Skeletal muscle tissue (tissue), 4 donors: Measurements from ENCODE around the gene TUBA1C. TPM values are rescaled to one million over a fixed set of nuclear protein-coding genes. Genes with fewer than 3 reads are reported as not detected.
"Not testable (repeated sequence)": the region's sequence is repeated elsewhere in the genome, so short reads cannot be mapped to it uniquely, and the experiment has no call there.

ENCODE experiments used
- H3K27ac ChIP-seq: one replicate; pipeline ENCODE4 v1.7.0; 2013; ENCODE audit warnings: mild to moderate bottlenecking, low read depth, low read length, inconsistent platforms
- H3K27me3 ChIP-seq, 3 donors: one replicate each; pipeline ENCODE4 v1.7.0; 2013; ENCODE audit warnings: low read length in 3 of 3; ENCODE audit not compliant: control insufficient read depth in 3 of 3, insufficient read depth in 3 of 3
- H3K36me3 ChIP-seq, 3 donors: one replicate each; pipeline ENCODE4 v1.7.0; 2013; ENCODE audit warnings: low read length in 3 of 3; ENCODE audit not compliant: control insufficient read depth in 3 of 3, insufficient read depth in 3 of 3
- H3K4me1 ChIP-seq, 3 donors: one replicate each; pipeline ENCODE4 v1.7.0; 2013; ENCODE audit warnings: low read length in 3 of 3, mild to moderate bottlenecking in 3 of 3; ENCODE audit not compliant: control insufficient read depth in 3 of 3, insufficient read depth in 3 of 3
- H3K4me3 ChIP-seq, 3 donors: one replicate each; pipeline ENCODE4 v1.7.0; 2013; ENCODE audit warnings: low read length in 3 of 3
- H3K9ac ChIP-seq, 3 donors: one replicate each; pipeline ENCODE4 v1.7.0; 2013; ENCODE audit warnings: low read length in 3 of 3, mild to moderate bottlenecking in 3 of 3, moderate library complexity in 2 of 3, low read depth in 1 of 3
- H3K9me3 ChIP-seq, 3 donors: one replicate each; pipeline ENCODE4 v1.7.0; 2013; ENCODE audit warnings: low read length in 3 of 3; ENCODE audit not compliant: control insufficient read depth in 3 of 3
- total RNA-seq: library from RNA; depleted of rRNA; stranded (reverse); fragments of >200 nt; gene quantifications from one replicate; pipeline ENCODE4 v1.2.3, GENCODE V29; 2014
- donor health status: Osteomylitis.

TUBA1C gene
- total RNA-seq, 1 donor from 2014 or later = 34.4 TPM

GRCh38 chr12:49255456-49255855 is 9.4 kb upstream of the TUBA1C start:
- H3K27me3 ChIP-seq, H3K4me3 ChIP-seq, H3K36me3 ChIP-seq, H3K9me3 ChIP-seq, H3K4me1 ChIP-seq, H3K27ac ChIP-seq, H3K9ac ChIP-seq: not testable (repeated sequence)

- Histone ChIP-seq H3K27me3 (no peaks in the 10 kb centered on the region), H3K4me3 (no peak overlapping the region), H3K27ac (no peak overlapping the region), H3K4me1 (no peaks in the 10 kb centered on the region), H3K9ac (no peak overlapping the region), H3K36me3 (no peaks in the 10 kb centered on the region), H3K9me3 (no peaks in the 10 kb centered on the region)
These were observed 8.8 kb upstream of the TUBA1C start for GRCh38 chr12:49255857-49256637.

- H3K4me1 ChIP-seq, H3K36me3 ChIP-seq, H3K9ac ChIP-seq, H3K27ac ChIP-seq, H3K4me3 ChIP-seq, H3K9me3 ChIP-seq, H3K27me3 ChIP-seq: not testable (repeated sequence)
These were observed 7.2 kb upstream of the TUBA1C start for GRCh38 chr12:49257508-49258184.

- no peak overlapping the region for H3K4me3 ChIP-seq
- H3K9ac ChIP-seq = no peak overlapping the region
- no peak overlapping the region for H3K27ac ChIP-seq
- H3K36me3 ChIP-seq = no peaks in the 10 kb centered on the region
- H3K27me3 ChIP-seq = peaks cover 0 to 4% (median 0%) of the 10 kb centered on the region in 3 donors
- no peaks in the 10 kb centered on the region for H3K4me1 ChIP-seq
- no peaks in the 10 kb centered on the region for H3K9me3 ChIP-seq
These were observed 5.4 kb upstream of the TUBA1C start for GRCh38 chr12:49259452-49259851.

- peaks cover 0 to 4% (median 0%) of the 10 kb centered on the region in 3 donors for H3K27me3 ChIP-seq
- H3K4me3 ChIP-seq = no peak overlapping the region
- no peaks in the 10 kb centered on the region for H3K36me3 ChIP-seq
- H3K27ac ChIP-seq = no peak overlapping the region
- no peak overlapping the region for H3K9ac ChIP-seq
- no peaks in the 10 kb centered on the region for H3K9me3 ChIP-seq
- H3K4me1 ChIP-seq = no peaks in the 10 kb centered on the region
These were observed 4.7 kb upstream of the TUBA1C start for GRCh38 chr12:49260166-49260565.

- no peaks in the 10 kb centered on the region for H3K9me3 ChIP-seq
- no peak overlapping the region for H3K27ac ChIP-seq
- H3K9ac ChIP-seq = no peak overlapping the region
- no peaks in the 10 kb centered on the region for H3K36me3 ChIP-seq
- peaks cover 0 to 4% (median 0%) of the 10 kb centered on the region in 3 donors for H3K27me3 ChIP-seq
- H3K4me1 ChIP-seq = peaks cover 0 to 4% (median 0%) of the 10 kb centered on the region in 3 donors
- no peak overlapping the region for H3K4me3 ChIP-seq
These were observed 4.1 kb upstream of the TUBA1C start for GRCh38 chr12:49260571-49261363.

- Histone ChIP-seq H3K4me1 (peaks cover 0 to 6% (median 0%) of the 10 kb centered on the region in 3 donors), H3K27me3 (peaks cover 0 to 4% (median 0%) of the 10 kb centered on the region in 3 donors), H3K4me3 (no peak overlapping the region), H3K36me3 (no peaks in the 10 kb centered on the region), H3K9me3 (no peaks in the 10 kb centered on the region), H3K9ac (no peak overlapping the region), H3K27ac (no peak overlapping the region)
These were observed 3.2 kb upstream of the TUBA1C start for GRCh38 chr12:49261721-49262120.

- Histone ChIP-seq H3K36me3 (no peaks in the 10 kb centered on the region), H3K9ac (no peak overlapping the region), H3K27me3 (peaks cover 0 to 4% (median 0%) of the 10 kb centered on the region in 3 donors), H3K27ac (no peak overlapping the region), H3K9me3 (no peaks in the 10 kb centered on the region), H3K4me1 (peaks cover 0 to 11% (median 3%) of the 10 kb centered on the region in 3 donors), H3K4me3 (no peak overlapping the region)
These were observed 1.5 kb upstream of the TUBA1C start for GRCh38 chr12:49263400-49263763.

- H3K4me1 ChIP-seq = peaks cover 0 to 11% (median 3%) of the 10 kb centered on the region in 3 donors
- peak overlapping the region; percentile 92 for H3K27ac ChIP-seq
These were observed 413 bp upstream of the TUBA1C start for GRCh38 chr12:49264466-49264872.

More at GRCh38 chr12:49264466-49264872, 413 bp upstream of the TUBA1C start:
- peak overlapping the region; percentile 70 to 87 (median 80) for H3K4me3 ChIP-seq
- H3K9ac ChIP-seq = peak overlapping the region; percentile 53 to 86 (median 65)
- no peaks in the 10 kb centered on the region for H3K36me3 ChIP-seq
- H3K9me3 ChIP-seq = no peaks in the 10 kb centered on the region
- H3K27me3 ChIP-seq = peaks cover 0 to 4% (median 0%) of the 10 kb centered on the region in 3 donors
